NCI-H187 treated with DMSO at 0.1 percent for 48 hours (cell line): ENCODE results near the gene COL5A2.

Experiments used
- DNase-seq: peaks from one replicate; lab custom pipeline; 2025; lab: John Stamatoyannopoulos, UW

The COL5A2 gene

DNA sequence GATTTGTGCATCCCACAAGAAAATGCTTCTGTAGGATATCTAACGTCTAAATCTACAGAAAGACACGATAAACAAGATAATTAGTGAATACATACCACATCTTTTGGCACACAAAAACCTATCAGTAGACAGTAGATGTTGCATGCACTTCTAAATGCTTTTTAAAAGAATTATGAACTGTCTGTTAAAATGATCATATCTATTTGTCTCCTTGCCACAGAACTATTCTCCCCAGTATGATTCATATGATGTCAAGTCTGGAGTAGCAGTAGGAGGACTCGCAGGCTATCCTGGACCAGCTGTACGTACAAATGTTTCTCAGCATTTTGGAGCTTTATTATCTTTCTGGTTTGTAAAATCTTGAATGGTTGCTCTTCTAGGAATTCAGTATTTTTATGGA lies 192.7 kb downstream of the COL5A2 start:
- no peak for DNase-seq

DNA sequence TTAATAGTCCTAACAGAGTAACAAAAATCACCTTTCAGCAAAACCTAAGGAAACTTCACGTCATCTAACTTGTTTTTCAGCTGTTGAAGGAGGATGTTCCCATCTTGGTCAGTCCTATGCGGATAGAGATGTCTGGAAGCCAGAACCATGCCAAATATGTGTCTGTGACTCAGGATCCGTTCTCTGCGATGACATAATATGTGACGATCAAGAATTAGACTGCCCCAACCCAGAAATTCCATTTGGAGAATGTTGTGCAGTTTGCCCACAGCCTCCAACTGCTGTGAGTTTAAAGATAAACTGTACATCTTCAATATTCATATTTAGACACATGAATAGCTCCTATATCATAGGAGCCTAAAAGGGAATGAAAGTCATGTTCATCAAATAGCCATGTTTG lies 194.9 kb downstream of the COL5A2 start:
- no peak for DNase-seq

DNA sequence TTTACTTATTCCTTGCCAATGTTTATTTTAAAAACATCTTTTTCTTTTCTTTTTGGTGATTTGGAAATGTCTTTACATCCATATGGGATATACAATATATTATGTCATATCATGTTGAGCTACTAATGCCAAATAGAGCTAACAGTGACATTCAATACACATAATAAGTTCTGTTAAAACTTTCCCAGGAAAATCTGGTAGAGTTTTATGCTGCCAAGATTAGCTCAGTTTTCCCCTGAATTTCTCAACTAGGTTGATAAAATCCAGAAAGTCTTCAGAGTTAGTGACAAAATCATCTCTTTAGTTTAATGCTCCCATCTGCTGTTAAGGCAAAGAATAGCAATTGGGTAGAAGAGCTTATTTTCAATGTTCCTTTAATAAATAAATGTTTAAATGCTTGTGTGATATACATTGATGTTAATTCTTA lies 195.5 kb downstream of the COL5A2 start:
- DNase-seq: no peak

GRCh38 chr2:188983427-188984064 lies 196.0 kb downstream of the COL5A2 start:
- DNase-seq: no peak
